PC-3 (cell line): ENCODE results near the gene BTF3. TPM values are rescaled to one million over a fixed set of nuclear protein-coding genes. Genes with fewer than 3 reads are reported as not detected.

Source experiments
- ATAC-seq: fragments of 200-7000 bp; cut with Tn5 transposase; 2 replicates; pipeline ENCODE4 v1.9.1; 2020; ENCODE audit warnings: mild to moderate bottlenecking, moderate library complexity
- BruUV-seq: library from RNA; stranded (reverse); fragments of 400-500 nt; replicated peaks from 2 replicates; lab custom pipeline; 2021; lab: Mats Ljungman, UMichigan
- CTCF ChIA-PET: fragments of 300-600 bp; sonication (Branson Sonifier 250); formaldehyde crosslinking; loops from one replicate; lab custom pipeline; 2022; ENCODE audit warnings: antibody characterized with exemption; lab: Charles Lee
- POLR2A ChIA-PET: fragments of 300-600 bp; sonication (Branson Sonifier 250); formaldehyde crosslinking; loops from one replicate; lab custom pipeline; 2022; ENCODE audit warnings: antibody characterized with exemption; ENCODE audit not compliant: unreplicated experiment; lab: Charles Lee
- DNase-seq: peaks from one replicate; pipeline ENCODE4 v3.0.0-alpha.2; 2015
- H2AFZ ChIP-seq: fragments of 300-600 bp; sonication (generic); 2 replicates; pipeline ENCODE4 v1.6.0; 2016; ENCODE audit warnings: antibody characterized with exemption, low read length
- H3F3A ChIP-seq: fragments of 300-600 bp; sonication (generic); one replicate; pipeline ENCODE4 v1.6.0; 2017; ENCODE audit warnings: antibody characterized with exemption, low read length, control low read depth, mild to moderate bottlenecking; ENCODE audit not compliant: unreplicated experiment
- H3K27ac ChIP-seq: fragments of 300-600 bp; sonication (generic); 2 replicates; pipeline ENCODE4 v1.5.1; 2016; ENCODE audit warnings: mild to moderate bottlenecking, low read length
- H3K27me3 ChIP-seq: fragments of 300-600 bp; sonication (generic); 2 replicates; pipeline ENCODE4 v1.6.1; 2016; ENCODE audit warnings: low read length, mixed read lengths
- H3K36me3 ChIP-seq: fragments of 300-600 bp; sonication (generic); 2 replicates; pipeline ENCODE4 v1.6.1; 2016; ENCODE audit warnings: low read depth, mixed run types, low read length, mixed read lengths
- H3K4me1 ChIP-seq: fragments of 300-600 bp; sonication (generic); 2 replicates; pipeline ENCODE4 v1.5.1; 2016; ENCODE audit warnings: low read length; ENCODE audit not compliant: insufficient read depth
- H3K4me2 ChIP-seq: fragments of 300-600 bp; sonication (generic); 2 replicates; pipeline ENCODE4 v1.6.0; 2016; ENCODE audit warnings: low read length
- H3K4me3 ChIP-seq: fragments of 300-600 bp; sonication (generic); 2 replicates; pipeline ENCODE4 v1.5.1; 2016; ENCODE audit warnings: mild to moderate bottlenecking, low read length, mixed read lengths
- H3K79me2 ChIP-seq: fragments of 300-600 bp; sonication (generic); 2 replicates; pipeline ENCODE4 v1.6.1; 2017; ENCODE audit warnings: low read length, mixed read lengths
- H3K9ac ChIP-seq: fragments of 300-600 bp; sonication (generic); 2 replicates; pipeline ENCODE4 v1.6.0; 2016; ENCODE audit warnings: mild to moderate bottlenecking, low read length
- H3K9me2 ChIP-seq: fragments of 300-600 bp; sonication (generic); replicated peaks from 2 replicates; pipeline ENCODE4 v1.6.1; 2016; ENCODE audit warnings: mixed run types, low read length, mixed read lengths
- H3K9me3 ChIP-seq: fragments of 300-600 bp; sonication (generic); 2 replicates; pipeline ENCODE4 v1.6.1; 2016; ENCODE audit warnings: low read length, mixed read lengths
- H4K20me1 ChIP-seq: fragments of 300-600 bp; sonication (generic); 2 replicates; pipeline ENCODE4 v1.6.1; 2016; ENCODE audit warnings: low read length, mixed read lengths
- EZH2 ChIP-seq: fragments of 300-600 bp; sonication (generic); IDR thresholded peaks from one replicate; pipeline ENCODE4 v1.6.1; 2017; ENCODE audit warnings: antibody characterized with exemption, mild to moderate bottlenecking, low read length; ENCODE audit not compliant: unreplicated experiment
- EZH2phosphoT487 ChIP-seq: fragments of 300-600 bp; sonication (generic); IDR thresholded peaks from 2 replicates; pipeline ENCODE4 v1.6.1; 2018; ENCODE audit warnings: mild to moderate bottlenecking, antibody characterized with exemption, low read length, borderline replicate concordance
- intact Hi-C: fragments of 100-400 bp; cut with micrococcal nuclease; formaldehyde crosslinking; loops from 2 replicates; pipeline ENCODE4 v1.9.0; 2023
- total RNA-seq: library from RNA; depleted of rRNA; stranded (reverse); fragments of >200 nt; gene quantifications from 2 replicates; pipeline ENCODE4 v1.2.3, GENCODE V29; 2014
- TF ChIP-seq, protein P1 (sequence below): fragments of 300-600 bp; sonication (generic); conservative IDR thresholded peaks from 2 replicates; pipeline ENCODE4 v1.5.1; 2017; ENCODE audit warnings: antibody characterized with exemption, low read depth, mild to moderate bottlenecking, low read length

The BTF3 gene
- total RNA-seq, 1 experiment from 2014 or later = 291 TPM

GRCh38 chr5:73491155-73491554, 7.1 kb upstream of the BTF3 start:
- Histone ChIP-seq H3F3A (no peaks in the 10 kb centered on the region), H4K20me1 (no peaks in the 10 kb centered on the region), H3K4me1 (no peaks in the 10 kb centered on the region), H3K9ac (no peak overlapping the region), H3K9me2 (no peaks in the 10 kb centered on the region), H3K4me3 (no peak overlapping the region), H3K27me3 (no peaks in the 10 kb centered on the region), H3K79me2 (no peaks in the 10 kb centered on the region), H3K4me2 (no peak overlapping the region), H3K36me3 (no peaks in the 10 kb centered on the region), H3K27ac (no peak overlapping the region), H3K9me3 (no peaks in the 10 kb centered on the region), H2AFZ (no peak overlapping the region)
- TF ChIP-seq EZH2 = no peak
- TF ChIP-seq, protein P1, sequence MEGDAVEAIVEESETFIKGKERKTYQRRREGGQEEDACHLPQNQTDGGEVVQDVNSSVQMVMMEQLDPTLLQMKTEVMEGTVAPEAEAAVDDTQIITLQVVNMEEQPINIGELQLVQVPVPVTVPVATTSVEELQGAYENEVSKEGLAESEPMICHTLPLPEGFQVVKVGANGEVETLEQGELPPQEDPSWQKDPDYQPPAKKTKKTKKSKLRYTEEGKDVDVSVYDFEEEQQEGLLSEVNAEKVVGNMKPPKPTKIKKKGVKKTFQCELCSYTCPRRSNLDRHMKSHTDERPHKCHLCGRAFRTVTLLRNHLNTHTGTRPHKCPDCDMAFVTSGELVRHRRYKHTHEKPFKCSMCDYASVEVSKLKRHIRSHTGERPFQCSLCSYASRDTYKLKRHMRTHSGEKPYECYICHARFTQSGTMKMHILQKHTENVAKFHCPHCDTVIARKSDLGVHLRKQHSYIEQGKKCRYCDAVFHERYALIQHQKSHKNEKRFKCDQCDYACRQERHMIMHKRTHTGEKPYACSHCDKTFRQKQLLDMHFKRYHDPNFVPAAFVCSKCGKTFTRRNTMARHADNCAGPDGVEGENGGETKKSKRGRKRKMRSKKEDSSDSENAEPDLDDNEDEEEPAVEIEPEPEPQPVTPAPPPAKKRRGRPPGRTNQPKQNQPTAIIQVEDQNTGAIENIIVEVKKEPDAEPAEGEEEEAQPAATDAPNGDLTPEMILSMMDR = no peak
- no peak for TF ChIP-seq EZH2phosphoT487
- DNase-seq (no peak), ATAC-seq (no peak)
- POLR2A ChIA-PET = no interaction called here
- intact Hi-C loops = no loop called here
- BruUV-seq = no TSS peak
- CTCF ChIA-PET = no interaction called here

- Histone ChIP-seq H3K4me2 (no peak overlapping the region), H3K9me2 (no peaks in the 10 kb centered on the region), H3K4me3 (no peak overlapping the region), H3K79me2 (peaks cover 5% of the 10 kb centered on the region), H4K20me1 (no peaks in the 10 kb centered on the region), H3K27me3 (no peaks in the 10 kb centered on the region), H3F3A (no peaks in the 10 kb centered on the region), H3K36me3 (no peaks in the 10 kb centered on the region), H3K4me1 (peaks cover 12% of the 10 kb centered on the region; the same call in 1 of the 2 replicates), H3K27ac (no peak overlapping the region), H3K9ac (no peak overlapping the region), H2AFZ (no peak overlapping the region), H3K9me3 (no peaks in the 10 kb centered on the region)
- TF ChIP-seq EZH2phosphoT487 (no peak), EZH2 (no peak)
- TF ChIP-seq, protein P1 = no peak
- DNase-seq (no peak), ATAC-seq (no peak)
- no TSS peak for BruUV-seq
- intact Hi-C loops = no loop called here
- ChIA-PET POLR2A (no interaction called here), CTCF (interaction anchor here (0.6 kb wide), 1 partner anchor 76 kb away, joined by 3 read pairs; no protein-coding TSS in a partner anchor)
Measured at GRCh38 chr5:73493421-73493820, 4.8 kb upstream of the BTF3 start.

GRCh38 chr5:73494721-73495120, 3.5 kb upstream of the BTF3 start:
- Histone ChIP-seq H3K36me3 (peaks cover 7% of the 10 kb centered on the region; the same call in 1 of the 2 replicates), H3K27me3 (no peaks in the 10 kb centered on the region), H3K9me3 (no peaks in the 10 kb centered on the region), H3K4me3 (no peak overlapping the region), H3K4me2 (no peak overlapping the region), H3K9me2 (no peaks in the 10 kb centered on the region), H3K79me2 (peaks cover 18% of the 10 kb centered on the region), H3K27ac (no peak overlapping the region), H4K20me1 (peaks cover 7% of the 10 kb centered on the region), H3K4me1 (peaks cover 12% of the 10 kb centered on the region; the same call in 1 of the 2 replicates), H3K9ac (no peak overlapping the region), H2AFZ (no peak overlapping the region), H3F3A (no peaks in the 10 kb centered on the region)
- BruUV-seq = no TSS peak
- DNase-seq (no peak), ATAC-seq (no peak)
- CTCF ChIA-PET = no interaction called here
- POLR2A ChIA-PET = no interaction called here
- TF ChIP-seq, protein P1 = no peak
- TF ChIP-seq EZH2phosphoT487 (no peak), EZH2 (no peak)
- intact Hi-C loops = no loop called here
